KOPT-K1 (cell line): ENCODE measurements around the gene ALKBH5.

Source experiments
- H3K27ac ChIP-seq: fragments of 200-600 bp; sonication (generic); 2 replicates; pipeline ENCODE4 v1.5.1; 2016; ENCODE audit warnings: antibody characterized with exemption, mild to moderate bottlenecking, low read depth, low read length; ENCODE audit not compliant: poor library complexity, severe bottlenecking
- H3K36me3 ChIP-seq: fragments of 200-600 bp; sonication (generic); 2 replicates; pipeline ENCODE4 v1.5.1; 2017; ENCODE audit warnings: antibody characterized with exemption, mild to moderate bottlenecking, low read length, moderate library complexity; ENCODE audit not compliant: insufficient read depth
- H3K9me3 ChIP-seq: fragments of 200-600 bp; sonication (generic); 2 replicates; pipeline ENCODE4 v1.5.1; 2017; ENCODE audit warnings: antibody characterized with exemption, low read length, mild to moderate bottlenecking; ENCODE audit not compliant: insufficient read depth, poor library complexity, severe bottlenecking

The ALKBH5 gene

GRCh38 chr17:18250259-18250658 lies 66.6 kb downstream of the ALKBH5 start:
- no peak overlapping the region for H3K27ac ChIP-seq
- H3K36me3 ChIP-seq = peaks cover 96% of the 10 kb centered on the region
- H3K9me3 ChIP-seq = no peaks in the 10 kb centered on the region

- Histone ChIP-seq H3K36me3 (peaks cover 96% of the 10 kb centered on the region), H3K27ac (no peak overlapping the region)
These were observed 67.1 kb downstream of the ALKBH5 start for GRCh38 chr17:18250708-18251107.

GRCh38 chr17:18251204-18251603 lies 67.6 kb downstream of the ALKBH5 start:
- no peaks in the 10 kb centered on the region for H3K9me3 ChIP-seq
- H3K27ac ChIP-seq = no peak overlapping the region
- peaks cover 96% of the 10 kb centered on the region for H3K36me3 ChIP-seq

More at GRCh38 chr17:18250708-18251107, 67.1 kb downstream of the ALKBH5 start:
- H3K9me3 ChIP-seq = no peaks in the 10 kb centered on the region

GRCh38 chr17:18252160-18252559 lies 68.5 kb downstream of the ALKBH5 start:
- Histone ChIP-seq H3K9me3 (no peaks in the 10 kb centered on the region), H3K27ac (no peak overlapping the region), H3K36me3 (peaks cover 91% of the 10 kb centered on the region)

- no peaks in the 10 kb centered on the region for H3K9me3 ChIP-seq
- H3K36me3 ChIP-seq = peaks cover 79% of the 10 kb centered on the region
- H3K27ac ChIP-seq = no peak overlapping the region
These were observed 69.7 kb downstream of the ALKBH5 start for GRCh38 chr17:18253187-18253884.

GRCh38 chr17:18253947-18254821 lies 70.6 kb downstream of the ALKBH5 start:
- H3K36me3 ChIP-seq = peaks cover 71% of the 10 kb centered on the region
- no peak overlapping the region for H3K27ac ChIP-seq
- no peaks in the 10 kb centered on the region for H3K9me3 ChIP-seq

- H3K27ac ChIP-seq = no peak overlapping the region
- H3K36me3 ChIP-seq = peaks cover 64% of the 10 kb centered on the region
- no peaks in the 10 kb centered on the region for H3K9me3 ChIP-seq
These were observed 71.4 kb downstream of the ALKBH5 start for GRCh38 chr17:18254888-18255649.

- Histone ChIP-seq H3K36me3 (peaks cover 51% of the 10 kb centered on the region), H3K9me3 (no peaks in the 10 kb centered on the region), H3K27ac (no peak overlapping the region)
These were observed 72.7 kb downstream of the ALKBH5 start for GRCh38 chr17:18256351-18256750.

GRCh38 chr17:18256776-18257175 lies 73.1 kb downstream of the ALKBH5 start:
- H3K36me3 ChIP-seq = peaks cover 47% of the 10 kb centered on the region
- no peak overlapping the region for H3K27ac ChIP-seq
- no peaks in the 10 kb centered on the region for H3K9me3 ChIP-seq

- Histone ChIP-seq H3K36me3 (peaks cover 40% of the 10 kb centered on the region), H3K9me3 (no peaks in the 10 kb centered on the region), H3K27ac (peak overlapping the region; percentile 80)
These were observed 73.8 kb downstream of the ALKBH5 start for GRCh38 chr17:18257268-18257981.

GRCh38 chr17:18257982-18258355 lies 74.3 kb downstream of the ALKBH5 start:
- Histone ChIP-seq H3K36me3 (peaks cover 36% of the 10 kb centered on the region), H3K9me3 (no peaks in the 10 kb centered on the region), H3K27ac (peak overlapping the region; percentile 80)

- no peaks in the 10 kb centered on the region for H3K9me3 ChIP-seq
- H3K27ac ChIP-seq = peak within 1 kb of the TSS; percentile 80
- peaks cover 36% of the 10 kb centered on the region for H3K36me3 ChIP-seq
These were observed 74.9 kb downstream of the ALKBH5 start, which contains the start of gene FLII for GRCh38 chr17:18258356-18259038. TSS of gene FLII (minus strand) at chr17:18258738. CDS start at chr17:18258690, 48 bp downstream.
